Esophagus (tissue), 2 donors: ENCODE results near the gene NRK. TPM values are rescaled to one million over a fixed set of nuclear protein-coding genes. Genes with fewer than 3 reads are reported as not detected.
"Not testable (repeated sequence)": the region's sequence is repeated elsewhere in the genome, so short reads cannot be mapped to it uniquely, and the experiment has no call there.

ENCODE experiments used
- H3K27ac ChIP-seq, 2 donors: one replicate each; pipeline ENCODE4 v1.5.1; 2013; ENCODE audit warnings: low read depth in 2 of 2, mild to moderate bottlenecking in 2 of 2, inconsistent platforms in 1 of 2, low read length in 1 of 2, moderate library complexity in 1 of 2
- H3K27me3 ChIP-seq, 2 donors: one replicate each; pipeline ENCODE4 v1.6.1; 2013; ENCODE audit warnings: low read length in 2 of 2, control low read depth in 1 of 2, mild to moderate bottlenecking in 1 of 2; ENCODE audit not compliant: insufficient read depth in 2 of 2, control insufficient read depth in 1 of 2
- H3K36me3 ChIP-seq, 2 donors: one replicate each; pipeline ENCODE4 v1.6.1; 2013; ENCODE audit warnings: low read length in 1 of 2; ENCODE audit not compliant: control insufficient read depth in 2 of 2, insufficient read depth in 2 of 2
- H3K4me1 ChIP-seq, 2 donors: one replicate each; pipeline ENCODE4 v1.6.1; 2013; ENCODE audit warnings: low read length in 1 of 2; ENCODE audit not compliant: control insufficient read depth in 2 of 2, insufficient read depth in 2 of 2
- H3K4me3 ChIP-seq, 2 donors: one replicate each; pipeline ENCODE4 v1.5.1; 2013; ENCODE audit warnings: low read length in 2 of 2, mild to moderate bottlenecking in 2 of 2, low read depth in 1 of 2, moderate library complexity in 1 of 2
- H3K9me3 ChIP-seq, 2 donors: one replicate each; pipeline ENCODE4 v1.6.1; 2013; ENCODE audit warnings: mild to moderate bottlenecking in 2 of 2, low read depth in 1 of 2, low read length in 1 of 2, moderate library complexity in 1 of 2; ENCODE audit not compliant: control insufficient read depth in 2 of 2, insufficient read depth in 1 of 2
- WGBS, 2 donors: extraction: QIAGEN DNeasy Blood & Tissue Kit; methylation state at CpG; one replicate each; pipeline ENCODE4 v1.1.7; 2013; 5-methylcytosine and 5-hydroxymethylcytosine counted together
- polyA plus RNA-seq, 2 donors: library from polyadenylated mRNA; stranded (reverse); fragments of 200-250 nt; gene quantifications; one replicate each; pipeline ENCODE4 v1.2.3, GENCODE V29; 2013
- donor health status: healthy with polysubstance abuse.
- donor health status: Bipolar disorder and iron deficiency.

Gene NRK
- polyA plus RNA-seq, 2 donors = 0.02 to 0.04 TPM

GRCh38 chrX:105973387-105973739 is 151.0 kb downstream of the NRK start:
- WGBS, 2 donors = 29 to 54% methylated on average over 3 of the region's 3 CpGs
- Histone ChIP-seq H3K9me3 (no peaks in the 10 kb centered on the region), H3K27ac (no peak overlapping the region), H3K4me3 (no peak overlapping the region), H3K27me3 (peaks cover 0 to 2% of the 10 kb centered on the region in 2 donors), H3K36me3 (no peaks in the 10 kb centered on the region), H3K4me1 (no peaks in the 10 kb centered on the region)

GRCh38 chrX:105975382-105975781 is 153.0 kb downstream of the NRK start:
- H3K27ac ChIP-seq = no peak overlapping the region
- no peaks in the 10 kb centered on the region for H3K9me3 ChIP-seq
- no peak overlapping the region for H3K4me3 ChIP-seq
- H3K36me3 ChIP-seq = no peaks in the 10 kb centered on the region
- no peaks in the 10 kb centered on the region for H3K4me1 ChIP-seq
- H3K27me3 ChIP-seq = peaks cover 0 to 2% of the 10 kb centered on the region in 2 donors

- no peaks in the 10 kb centered on the region for H3K36me3 ChIP-seq
- no peaks in the 10 kb centered on the region for H3K9me3 ChIP-seq
- no peaks in the 10 kb centered on the region for H3K4me1 ChIP-seq
- no peak overlapping the region for H3K4me3 ChIP-seq
- 78 to 85% methylated on average over 15 of the region's 15 CpGs for WGBS, 2 donors
- no peaks in the 10 kb centered on the region for H3K27me3 ChIP-seq
- no peak overlapping the region for H3K27ac ChIP-seq
These were observed 159.6 kb downstream of the NRK start for GRCh38 chrX:105981772-105982485.

DNA sequence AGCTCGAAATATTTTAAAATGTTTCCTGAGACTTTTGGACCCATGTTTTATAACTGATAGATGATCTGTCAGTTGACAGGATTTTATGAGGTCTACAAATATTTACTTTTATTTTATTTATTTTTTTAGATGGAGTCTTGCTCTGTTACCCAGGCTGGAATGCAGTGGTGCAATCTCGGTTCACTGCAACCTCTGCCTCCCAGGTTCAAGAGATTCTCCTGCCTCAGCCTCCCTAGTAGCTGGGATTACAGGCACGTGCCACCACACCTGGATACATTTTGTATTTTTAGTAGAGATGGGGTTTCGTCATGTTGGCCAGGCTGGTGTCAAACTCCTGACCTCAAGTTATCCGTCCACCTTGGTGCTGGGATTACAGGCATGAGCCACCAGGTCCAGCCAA is 166.1 kb downstream of the NRK start:
- H3K4me3 ChIP-seq, H3K27me3 ChIP-seq, H3K4me1 ChIP-seq, H3K9me3 ChIP-seq, H3K36me3 ChIP-seq, H3K27ac ChIP-seq: not testable (repeated sequence)
- WGBS, 2 donors = 62 to 77% methylated on average over 5 of the region's 5 CpGs

DNA sequence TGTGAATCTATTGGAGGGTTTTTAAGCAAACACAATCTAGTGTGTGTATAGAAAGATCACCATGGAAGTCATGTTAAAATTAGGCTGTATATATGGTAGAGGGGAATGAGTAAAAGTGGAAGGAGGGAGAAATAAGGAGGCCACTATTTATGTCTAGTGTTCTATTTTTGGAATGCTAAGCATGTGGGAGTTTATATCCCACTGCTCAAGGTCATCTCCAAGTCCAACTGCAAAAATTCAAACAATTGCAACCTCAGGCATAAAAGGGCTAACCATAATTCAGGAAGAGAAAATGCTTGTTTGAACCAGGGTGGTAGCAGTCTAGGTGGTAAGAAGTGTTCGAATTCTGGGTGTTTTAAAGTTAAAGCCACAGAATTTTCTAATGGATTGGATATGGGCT is 177.0 kb downstream of the NRK start:
- WGBS, 2 donors = 35 to 39% methylated on average over 1 of the region's 1 CpG
- Histone ChIP-seq H3K4me3 (no peak overlapping the region), H3K36me3 (no peaks in the 10 kb centered on the region), H3K27ac (no peak overlapping the region), H3K27me3 (no peaks in the 10 kb centered on the region), H3K4me1 (no peaks in the 10 kb centered on the region), H3K9me3 (no peaks in the 10 kb centered on the region)

- Histone ChIP-seq H3K4me3 (no peak overlapping the region), H3K27me3 (no peaks in the 10 kb centered on the region), H3K4me1 (no peaks in the 10 kb centered on the region), H3K27ac (no peak overlapping the region), H3K9me3 (no peaks in the 10 kb centered on the region), H3K36me3 (no peaks in the 10 kb centered on the region)
These were observed 177.9 kb downstream of the NRK start for GRCh38 chrX:106000203-106000602.

GRCh38 chrX:106000609-106001008 is 178.3 kb downstream of the NRK start:
- not testable (repeated sequence) for H3K27ac ChIP-seq, H3K9me3 ChIP-seq, H3K4me3 ChIP-seq, H3K4me1 ChIP-seq, H3K36me3 ChIP-seq, H3K27me3 ChIP-seq
- WGBS, 2 donors = 58 to 82% methylated on average over 4 to 5 of the region's 5 CpGs

- Histone ChIP-seq H3K9me3 (no peaks in the 10 kb centered on the region), H3K4me3 (no peak overlapping the region), H3K27ac (no peak overlapping the region), H3K4me1 (no peaks in the 10 kb centered on the region), H3K27me3 (peaks cover 0 to 2% of the 10 kb centered on the region in 2 donors), H3K36me3 (no peaks in the 10 kb centered on the region)
- 40% methylated on average over 2 of the region's 2 CpGs for WGBS, 2 donors
These were observed 183.3 kb downstream of the NRK start for GRCh38 chrX:106005684-106006083.

GRCh38 chrX:106007815-106008214 is 185.5 kb downstream of the NRK start:
- no peak overlapping the region for H3K27ac ChIP-seq
- WGBS, 2 donors = 0 to 14% methylated on average over 1 of the region's 1 CpG
- H3K9me3 ChIP-seq = no peaks in the 10 kb centered on the region
- peaks cover 0 to 2% of the 10 kb centered on the region in 2 donors for H3K27me3 ChIP-seq
- H3K4me3 ChIP-seq = no peak overlapping the region
- no peaks in the 10 kb centered on the region for H3K36me3 ChIP-seq
- no peaks in the 10 kb centered on the region for H3K4me1 ChIP-seq
